Central memory CD8-positive, alpha-beta T cell (primary cell): ENCODE measurements around the gene ZFR2.

Experiments used
- ATAC-seq: fragments of 150-1000 bp; cut with Tn5 transposase; replicated peaks from 2 replicates; pipeline ENCODE4 v1.10.0; 2022; ENCODE audit warnings: mild to moderate bottlenecking, moderate FRiP score, moderate number of reproducible peaks; ENCODE audit not compliant: poor library complexity, severe bottlenecking; ENCODE audit errors: extremely low read depth
- DNase-seq, 2 donors: peaks; one replicate each; pipeline ENCODE4 v3.0.0; 2021; ENCODE audit warnings: low spot score in 2 of 2
- H3K27ac Mint-ChIP-seq: one replicate; pipeline ENCODE4 v1.8.0; 2022; ENCODE audit warnings: low read depth, mild to moderate bottlenecking, moderate library complexity, mixed read lengths
- H3K27me3 Mint-ChIP-seq: one replicate; pipeline ENCODE4 v1.8.0; 2022; ENCODE audit warnings: mixed read lengths
- H3K36me3 Mint-ChIP-seq: one replicate; pipeline ENCODE4 v1.8.0; 2022; ENCODE audit warnings: mild to moderate bottlenecking, moderate library complexity, mixed read lengths; ENCODE audit not compliant: insufficient read depth
- H3K4me1 Mint-ChIP-seq: one replicate; pipeline ENCODE4 v1.8.0; 2022; ENCODE audit warnings: mixed read lengths
- H3K4me3 Mint-ChIP-seq: one replicate; pipeline ENCODE4 v1.8.0; 2022; ENCODE audit warnings: mild to moderate bottlenecking, moderate library complexity, mixed read lengths
- H3K9me3 Mint-ChIP-seq: one replicate; pipeline ENCODE4 v1.8.0; 2022; ENCODE audit warnings: mixed read lengths

Gene ZFR2

DNA sequence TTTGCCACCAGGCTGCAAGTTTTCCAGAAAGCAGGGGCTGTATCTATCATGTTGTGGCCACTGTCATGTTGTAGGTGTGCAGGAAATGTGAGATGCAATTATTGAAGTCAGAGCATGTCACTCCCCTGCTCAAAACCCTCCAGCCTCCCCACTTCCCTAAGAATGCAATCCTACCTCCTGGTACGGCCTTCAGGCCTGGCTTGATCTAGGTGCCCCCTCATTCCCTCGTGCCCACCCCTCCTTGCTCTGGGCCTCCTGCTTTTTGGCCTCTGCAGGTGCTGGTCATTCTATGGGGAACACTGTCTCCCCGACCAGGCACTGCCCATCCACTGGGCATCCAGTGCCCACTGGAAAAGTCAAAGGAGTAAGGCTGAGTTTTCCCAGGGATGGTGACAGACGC, 54.2 kb downstream of the ZFR2 start:
- H3K27ac Mint-ChIP-seq = peak overlapping the region; percentile 93
- H3K4me1 Mint-ChIP-seq = peaks cover 29% of the 10 kb centered on the region
- no peak for ATAC-seq
- no peak for DNase-seq
- no peaks in the 10 kb centered on the region for H3K9me3 Mint-ChIP-seq
- H3K27me3 Mint-ChIP-seq = no peaks in the 10 kb centered on the region
- peak overlapping the region; percentile 57 for H3K4me3 Mint-ChIP-seq
- peaks cover 5% of the 10 kb centered on the region for H3K36me3 Mint-ChIP-seq

DNA sequence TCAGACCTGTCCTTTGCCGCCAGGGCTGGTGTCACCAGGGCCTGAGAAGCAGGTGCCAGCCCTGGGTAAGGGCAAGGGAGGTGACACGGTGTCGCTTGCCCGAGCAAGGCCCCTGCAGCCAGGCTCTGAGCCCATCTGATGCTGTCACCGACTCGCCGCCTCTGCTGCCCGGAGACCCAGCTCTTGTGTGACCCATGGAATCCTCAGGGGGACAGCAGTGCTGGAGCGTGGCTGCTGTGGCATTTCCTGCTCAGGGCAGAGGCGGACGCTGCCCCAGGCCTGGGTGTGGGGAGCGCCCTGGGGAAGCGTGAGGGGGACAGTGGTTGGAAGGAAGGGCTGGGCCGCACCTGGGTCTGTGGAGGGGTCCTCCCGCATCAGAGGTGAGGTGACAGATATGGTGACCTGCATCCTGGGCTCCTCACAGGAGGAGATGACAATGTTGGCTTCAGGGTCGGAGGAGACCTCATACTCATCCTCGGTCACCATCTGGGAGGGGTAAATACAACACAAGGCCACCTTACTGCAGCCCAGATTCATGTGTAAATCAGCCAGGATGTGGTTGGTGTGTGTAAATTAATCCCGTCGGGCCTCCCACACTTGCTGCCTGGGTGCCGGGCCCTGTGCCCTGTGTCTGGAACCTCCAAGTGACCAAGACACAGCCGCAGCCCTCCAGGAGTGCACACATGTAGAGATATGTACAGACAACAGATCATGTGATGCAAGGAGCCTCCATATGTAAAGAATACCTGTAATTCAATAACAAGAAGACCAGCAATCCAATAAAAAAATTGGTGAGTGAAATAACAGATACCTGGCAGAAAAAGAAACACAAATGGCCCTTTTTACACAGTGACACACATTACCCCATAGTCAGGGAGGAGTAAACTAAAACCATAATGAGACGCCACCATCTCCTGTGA, 55.1 kb downstream of the ZFR2 start:
- peaks cover 5% of the 10 kb centered on the region for H3K36me3 Mint-ChIP-seq
- peak overlapping the region; percentile 93 for H3K27ac Mint-ChIP-seq
- H3K4me3 Mint-ChIP-seq = peak overlapping the region; percentile 57
- ATAC-seq (no peak), DNase-seq (no peak)
- peaks cover 29% of the 10 kb centered on the region for H3K4me1 Mint-ChIP-seq
- H3K27me3 Mint-ChIP-seq = no peaks in the 10 kb centered on the region
- no peaks in the 10 kb centered on the region for H3K9me3 Mint-ChIP-seq

DNA sequence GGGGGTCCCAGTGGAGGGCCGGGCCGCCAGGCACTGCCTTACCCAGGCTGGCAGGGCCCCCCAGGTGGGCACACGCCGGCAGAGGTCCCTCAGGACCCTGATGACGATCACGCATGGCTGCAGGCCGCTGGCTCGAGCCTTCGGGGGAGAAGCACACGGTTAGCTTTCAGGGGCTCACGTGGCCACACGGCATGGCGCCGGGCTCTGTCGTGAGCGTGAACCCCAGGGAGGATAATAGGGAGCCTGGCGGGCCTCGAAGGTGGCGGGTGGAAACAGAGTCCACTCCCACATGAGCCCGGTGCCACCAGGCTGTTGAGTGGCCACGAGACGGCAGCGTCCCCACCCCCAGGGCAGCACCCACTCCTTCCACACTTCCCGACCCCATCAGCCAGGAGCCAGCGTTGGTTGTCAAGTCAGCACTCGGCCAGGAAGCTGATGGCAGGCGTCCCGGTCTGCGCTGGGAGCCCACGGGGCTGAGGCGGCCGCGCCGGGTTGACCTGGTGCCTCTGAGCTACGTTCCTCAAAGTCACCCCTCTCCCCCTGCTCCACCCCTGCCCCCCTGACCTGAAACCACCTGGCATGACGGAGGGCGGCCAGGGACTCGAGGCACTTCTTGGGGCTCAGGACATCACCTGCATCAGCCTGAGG, 58.0 kb downstream of the ZFR2 start:
- H3K27me3 Mint-ChIP-seq = no peaks in the 10 kb centered on the region
- no peaks in the 10 kb centered on the region for H3K9me3 Mint-ChIP-seq
- no peak overlapping the region for H3K27ac Mint-ChIP-seq
- DNase-seq = no peak
- peaks cover 40% of the 10 kb centered on the region for H3K4me1 Mint-ChIP-seq
- peaks cover 5% of the 10 kb centered on the region for H3K36me3 Mint-ChIP-seq
- H3K4me3 Mint-ChIP-seq = no peak overlapping the region
- ATAC-seq = no peak

DNA sequence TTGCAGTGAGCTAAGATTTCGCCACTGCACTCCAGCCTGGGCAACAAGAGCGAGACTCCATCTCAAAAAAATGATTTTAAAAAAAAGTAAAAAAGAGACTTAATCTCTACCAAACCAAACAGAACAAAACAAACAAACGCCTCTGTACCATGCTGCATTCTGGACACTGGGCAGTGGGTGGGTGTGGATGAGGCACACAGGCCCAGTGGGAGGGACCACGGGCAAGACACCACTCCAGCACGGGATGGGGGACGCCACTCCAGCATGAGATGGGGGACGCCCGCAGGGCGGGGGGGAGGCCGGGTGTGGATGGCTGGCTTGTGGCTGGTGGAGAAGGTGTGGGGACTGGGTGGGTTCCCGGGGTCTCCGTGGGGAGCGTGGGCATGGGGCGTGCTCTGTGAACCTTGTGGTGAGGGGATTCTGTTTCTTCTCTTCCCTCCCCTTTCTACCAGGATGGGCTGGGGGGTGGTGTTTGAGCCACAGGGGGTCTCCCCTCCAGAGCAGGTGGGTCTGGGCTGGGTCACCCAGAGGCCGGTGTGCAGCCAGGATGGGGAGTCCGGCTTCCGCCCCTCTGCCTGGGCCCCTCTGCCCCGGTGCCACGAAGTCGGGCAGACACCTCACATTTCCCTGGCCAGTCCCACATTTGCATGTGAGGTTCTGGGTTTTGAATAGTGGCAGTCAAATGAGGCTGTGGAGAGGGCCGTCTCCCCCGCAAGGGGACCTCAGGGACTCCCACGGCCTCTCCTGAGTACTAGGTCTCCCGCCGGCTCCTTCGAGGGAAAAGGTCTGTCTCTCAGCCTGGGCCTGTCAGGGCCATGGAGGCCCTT, 58.7 kb downstream of the ZFR2 start:
- ATAC-seq = no peak
- no peak overlapping the region for H3K4me3 Mint-ChIP-seq

DNA sequence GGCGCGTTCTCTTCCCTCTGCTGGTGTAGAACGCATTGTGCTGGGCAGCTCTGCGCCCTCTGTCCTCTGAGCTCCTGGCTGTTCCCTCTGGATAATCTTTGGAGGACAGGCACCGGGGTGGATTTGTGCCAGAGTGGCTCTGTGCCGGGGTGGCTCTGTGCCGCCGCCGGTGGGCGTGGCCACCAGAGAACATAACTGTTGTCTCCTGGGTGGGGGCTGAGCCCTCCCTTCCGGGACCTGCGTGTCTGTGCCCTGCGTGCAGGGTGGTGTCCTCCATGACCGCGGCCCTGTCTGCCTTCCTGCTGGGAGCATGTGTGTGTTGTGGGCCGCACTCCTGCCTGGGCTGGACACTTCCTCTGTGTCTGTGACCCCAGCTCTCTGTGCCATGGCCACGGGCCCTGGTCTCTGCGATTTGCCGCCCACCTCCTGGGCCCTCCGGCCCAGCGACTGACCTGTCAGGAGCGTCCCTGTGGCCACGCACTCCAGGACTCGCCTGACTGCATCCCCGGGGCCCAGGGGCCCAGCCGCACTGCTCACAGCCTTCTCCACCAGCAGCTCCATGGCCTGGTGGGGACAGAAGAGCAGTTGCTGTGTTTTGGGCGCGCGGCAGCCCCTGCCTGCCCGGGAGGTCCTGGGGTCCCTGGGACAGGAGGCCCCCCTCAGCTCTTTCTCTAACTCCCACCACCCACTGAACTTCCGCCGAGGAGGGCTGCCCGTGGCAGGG, 60.3 kb downstream of the ZFR2 start:
- peak overlapping the region; percentile 73 for H3K27ac Mint-ChIP-seq
- peaks cover 34% of the 10 kb centered on the region for H3K4me1 Mint-ChIP-seq
- no peak for DNase-seq

More for the DNA sequence above, 58.7 kb downstream of the ZFR2 start:
- Mint-ChIP-seq H3K36me3 (peaks cover 5% of the 10 kb centered on the region), H3K9me3 (no peaks in the 10 kb centered on the region), H3K27me3 (no peaks in the 10 kb centered on the region), H3K27ac (no peak overlapping the region), H3K4me1 (peaks cover 44% of the 10 kb centered on the region)
- DNase-seq = no peak

DNA sequence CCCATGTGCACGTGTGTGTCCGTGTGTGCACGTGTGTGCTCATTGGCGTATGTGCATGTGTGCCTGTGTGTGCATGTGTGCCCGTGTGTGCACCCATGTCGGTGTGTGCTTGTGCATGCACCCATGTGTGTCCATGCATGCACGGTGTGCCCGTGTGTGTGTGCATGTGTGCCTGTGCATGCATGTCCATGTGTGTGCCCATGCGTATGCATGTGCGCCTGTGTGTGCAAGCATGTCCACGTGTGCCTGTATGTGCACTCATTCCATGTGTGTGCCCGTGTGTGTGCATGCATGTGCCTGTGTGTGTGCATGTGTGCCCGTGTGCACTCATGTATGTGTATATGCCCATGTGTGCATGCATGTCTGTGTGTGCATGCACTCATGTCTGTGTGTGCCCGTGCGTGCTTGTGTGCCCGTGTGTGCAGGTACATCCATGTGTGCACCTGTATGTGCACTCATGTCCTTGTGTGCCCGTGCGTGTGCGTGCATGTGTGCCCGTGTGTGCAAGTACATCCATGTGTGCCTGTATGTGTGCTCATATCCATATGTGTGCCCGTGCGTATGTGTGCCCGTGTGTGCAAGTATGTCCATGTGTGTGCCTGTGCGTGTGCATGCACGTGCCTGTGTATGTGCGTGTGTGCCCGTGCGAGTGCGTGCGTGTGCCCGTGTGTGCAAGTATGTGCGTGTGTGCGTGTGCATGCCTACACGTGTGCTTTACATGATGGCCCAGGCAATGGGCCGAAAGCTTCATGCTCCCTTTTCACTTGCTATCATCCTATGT, 61.1 kb downstream of the ZFR2 start:
- H3K27me3 Mint-ChIP-seq = no peaks in the 10 kb centered on the region
- H3K36me3 Mint-ChIP-seq = peaks cover 3% of the 10 kb centered on the region
- no peak overlapping the region for H3K27ac Mint-ChIP-seq
- ATAC-seq (no peak), DNase-seq (no peak)
- H3K4me3 Mint-ChIP-seq = no peak overlapping the region
- H3K4me1 Mint-ChIP-seq = peaks cover 26% of the 10 kb centered on the region
- H3K9me3 Mint-ChIP-seq = no peaks in the 10 kb centered on the region

More for the DNA sequence above, 60.3 kb downstream of the ZFR2 start:
- no peak overlapping the region for H3K4me3 Mint-ChIP-seq
- H3K9me3 Mint-ChIP-seq = no peaks in the 10 kb centered on the region
- peaks cover 3% of the 10 kb centered on the region for H3K36me3 Mint-ChIP-seq
- no peak for ATAC-seq
- H3K27me3 Mint-ChIP-seq = no peaks in the 10 kb centered on the region

DNA sequence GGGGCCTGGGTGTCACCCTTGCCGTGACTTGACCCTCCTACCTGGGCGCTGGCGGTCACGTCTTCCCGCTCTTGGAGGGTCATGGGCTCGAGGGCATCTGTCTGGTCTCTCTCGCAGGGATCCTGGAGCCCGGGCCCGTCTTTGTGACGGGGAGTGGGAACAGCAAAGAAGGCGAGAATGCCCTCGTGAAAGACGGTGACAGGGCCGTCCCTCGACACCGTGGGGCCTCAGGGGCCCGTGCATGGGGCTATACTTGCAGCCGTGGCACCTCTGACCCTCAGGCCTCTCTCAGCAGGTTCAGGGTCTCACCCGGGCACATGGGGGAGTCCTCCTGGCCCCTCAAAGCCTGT, 61.7 kb downstream of the ZFR2 start:
- Mint-ChIP-seq H3K4me3 (no peak overlapping the region), H3K27ac (no peak overlapping the region), H3K27me3 (no peaks in the 10 kb centered on the region), H3K9me3 (no peaks in the 10 kb centered on the region), H3K4me1 (peaks cover 19% of the 10 kb centered on the region), H3K36me3 (peaks cover under 1% of the 10 kb centered on the region)
- ATAC-seq (no peak), DNase-seq (no peak)

DNA sequence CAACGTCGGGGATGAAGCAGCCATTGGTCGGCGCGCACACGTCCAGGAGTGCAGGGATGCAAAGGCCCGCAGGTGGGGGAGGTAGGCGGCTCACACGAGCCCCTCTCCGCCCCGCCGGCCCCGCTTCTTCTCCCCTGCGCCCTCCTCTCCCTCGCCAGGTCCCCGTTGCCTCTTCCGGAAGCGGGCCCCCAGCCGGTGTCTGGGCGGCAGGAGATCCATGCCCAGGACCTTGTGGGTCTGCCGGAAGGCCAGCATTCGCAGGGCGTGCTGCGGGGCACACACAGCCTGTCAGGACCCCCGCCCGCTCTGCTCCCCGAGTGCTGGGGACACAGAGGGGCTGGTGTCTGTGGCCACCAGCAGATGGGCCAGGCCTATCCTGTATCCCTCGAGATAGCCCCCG, 63.0 kb downstream of the ZFR2 start:
- Mint-ChIP-seq H3K4me1 (peaks cover 23% of the 10 kb centered on the region), H3K27me3 (no peaks in the 10 kb centered on the region), H3K36me3 (peaks cover 6% of the 10 kb centered on the region), H3K27ac (peak overlapping the region; percentile 38), H3K4me3 (no peak overlapping the region), H3K9me3 (no peaks in the 10 kb centered on the region)
- ATAC-seq = no peak
- DNase-seq = no peak

DNA sequence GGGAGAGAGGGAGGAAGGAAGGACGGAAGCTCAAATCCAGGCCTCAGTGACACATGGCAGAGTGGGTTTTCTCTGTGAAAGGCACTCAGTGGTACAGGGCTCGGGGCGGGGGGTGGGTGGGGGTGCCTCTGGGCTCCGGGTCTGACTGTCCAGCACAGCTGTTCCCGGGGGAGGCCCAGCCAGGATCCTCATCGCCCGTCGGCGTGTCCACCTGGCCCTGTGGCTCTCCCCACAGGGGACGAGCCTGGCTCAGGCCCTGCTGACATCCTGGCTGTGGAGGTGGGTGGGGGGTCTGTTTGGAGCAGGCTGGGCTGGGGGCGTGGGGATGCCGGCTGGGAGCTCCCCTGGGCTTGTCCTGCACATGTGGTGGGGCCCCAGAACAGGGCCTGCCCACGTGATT, 64.4 kb downstream of the ZFR2 start:
- ATAC-seq (no peak), DNase-seq (no peak)
- no peaks in the 10 kb centered on the region for H3K9me3 Mint-ChIP-seq
- no peaks in the 10 kb centered on the region for H3K27me3 Mint-ChIP-seq
- peaks cover 23% of the 10 kb centered on the region for H3K4me1 Mint-ChIP-seq
- no peak overlapping the region for H3K4me3 Mint-ChIP-seq
- H3K27ac Mint-ChIP-seq = no peak overlapping the region
- peaks cover 9% of the 10 kb centered on the region for H3K36me3 Mint-ChIP-seq

DNA sequence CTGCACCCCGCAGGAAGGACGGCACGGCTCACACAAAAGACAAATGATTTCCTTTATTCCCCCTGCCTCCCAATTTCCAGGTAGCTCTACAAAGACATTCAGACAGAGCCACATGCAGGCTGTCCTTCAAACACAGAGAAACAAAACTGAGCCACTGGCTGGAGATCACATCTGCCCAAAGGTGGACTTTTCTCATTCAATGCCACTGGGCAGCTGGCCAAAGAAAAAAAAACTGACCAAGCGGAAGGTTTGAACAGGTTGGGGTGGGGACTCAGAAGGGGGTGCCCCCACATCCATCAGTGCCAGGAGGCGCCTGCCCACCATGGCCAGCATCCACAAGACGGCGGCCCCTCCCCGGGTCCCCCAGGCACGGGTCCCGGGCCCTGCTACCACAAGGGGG, 64.9 kb downstream of the ZFR2 start:
- H3K27ac Mint-ChIP-seq = no peak overlapping the region
- H3K4me1 Mint-ChIP-seq = peaks cover 28% of the 10 kb centered on the region
- no peaks in the 10 kb centered on the region for H3K9me3 Mint-ChIP-seq

DNA sequence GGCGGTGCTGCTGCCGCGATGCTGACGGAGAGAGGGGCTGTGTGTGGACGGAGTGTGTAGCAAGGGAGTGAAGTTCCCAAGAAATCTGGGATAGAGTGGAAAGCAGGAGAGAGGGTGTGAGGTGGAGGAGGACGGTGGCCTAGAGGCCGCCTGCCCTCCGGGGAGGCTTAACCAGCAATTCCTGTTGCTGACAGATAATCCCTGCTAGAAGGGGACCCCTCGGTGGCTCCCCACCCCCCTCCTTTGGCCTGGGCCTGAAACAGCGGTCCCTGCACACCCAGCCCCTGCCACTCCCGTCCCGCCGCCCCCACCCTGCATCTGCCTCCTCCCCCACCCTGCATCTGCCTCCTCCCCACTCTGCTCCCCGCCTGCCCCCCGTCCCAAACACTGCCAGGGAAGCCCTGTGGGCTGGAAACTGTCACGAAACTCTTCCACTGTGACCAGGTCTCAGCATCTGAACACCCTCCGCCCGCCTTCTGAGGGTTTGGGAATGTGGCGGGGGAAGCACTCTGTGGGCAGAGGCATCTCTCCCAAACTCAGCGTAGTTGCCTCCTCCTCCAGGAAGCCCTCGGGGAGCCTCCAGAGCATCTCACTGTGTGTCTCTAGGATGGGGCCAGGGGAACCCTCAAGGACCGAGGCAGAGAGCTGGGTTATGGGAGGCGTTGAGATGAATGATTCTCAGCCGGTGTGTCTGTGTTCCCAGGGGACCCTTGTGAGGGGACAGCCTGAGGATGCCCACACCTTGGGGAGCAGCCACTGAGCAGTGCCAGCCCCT, 65.5 kb downstream of the ZFR2 start:
- Mint-ChIP-seq H3K4me1 (peaks cover 29% of the 10 kb centered on the region), H3K27me3 (no peaks in the 10 kb centered on the region), H3K4me3 (no peak overlapping the region), H3K9me3 (no peaks in the 10 kb centered on the region), H3K27ac (peak overlapping the region; percentile 51), H3K36me3 (peaks cover 9% of the 10 kb centered on the region)
- ATAC-seq = no peak
- DNase-seq = no peak

More for the DNA sequence above, 64.9 kb downstream of the ZFR2 start:
- peaks cover 9% of the 10 kb centered on the region for H3K36me3 Mint-ChIP-seq
- no peak for DNase-seq
- no peak overlapping the region for H3K4me3 Mint-ChIP-seq
- no peaks in the 10 kb centered on the region for H3K27me3 Mint-ChIP-seq
- ATAC-seq = no peak
